K562 (cell line): ENCODE measurements around the gene STK4. TPM values are rescaled to one million over a fixed set of nuclear protein-coding genes. Genes with fewer than 3 reads are reported as not detected.

Source experiments
- ATAC-seq: fragments of 200-7000 bp; cut with Tn5 transposase; 3 replicates; pipeline ENCODE4 v1.9.1; 2020; ENCODE audit warnings: moderate library complexity
- BruUV-seq: library from RNA; stranded (reverse); fragments of 400-500 nt; replicated peaks from 2 replicates; lab custom pipeline; 2021; lab: Mats Ljungman, UMichigan
- CTCF ChIA-PET: fragments of 300-600 bp; formaldehyde crosslinking; extraction: SDS; loops from one replicate; lab custom pipeline; 2021; ENCODE audit warnings: low intra/inter-chr PET ratio; lab: Yijun Ruan, JAX
- POLR2A ChIA-PET: fragments of 300-600, 350-650 bp; sonication (Branson Sonifier 250); formaldehyde crosslinking; extraction: SDS; loops from one replicate; lab custom pipeline; 2021; ENCODE audit warnings: antibody characterized with exemption, inconsistent platforms; lab: Yijun Ruan, JAX
- DNase-seq, 4 experiments: peaks; one replicate each; pipeline versions ENCODE4 v3.0.0 to v3.0.0-alpha.2; 2011 to 2018; ENCODE audit warnings: low spot score in 3 of 4, mixed read lengths in 3 of 4; ENCODE audit errors: extremely low read depth in 1 of 4
- FAIRE-seq: peaks from 2 replicates; lab custom pipeline; 2011; peaks lifted over from hg19 to GRCh38; lab: Jason Lieb, UNC
- H2AFZ ChIP-seq: 2 replicates; pipeline ENCODE4 v1.6.0; 2011; ENCODE audit warnings: low read depth, low read length, control low read depth, inconsistent platforms
- H3K27ac ChIP-seq: fragments of 200-600 bp; 3 replicates; pipeline ENCODE4 v1.8.0; 2011; ENCODE audit warnings: low read depth, mild to moderate bottlenecking, control low read depth, inconsistent platforms, low read length, moderate library complexity, mixed read lengths; ENCODE audit errors: extremely low read depth
- H3K27me3 ChIP-seq, 2 experiments: fragments of 300-600 bp in 1 of 2; 2 replicates in 1 of 2; 3 replicates in 1 of 2; pipeline versions ENCODE4 v1.6.0 to v1.8.0; 2011; ENCODE audit warnings: inconsistent platforms in 2 of 2, low read length in 2 of 2, mild to moderate bottlenecking in 1 of 2, mixed read lengths in 1 of 2, moderate library complexity in 1 of 2; ENCODE audit not compliant: control insufficient read depth in 2 of 2, insufficient read depth in 2 of 2
- H3K36me3 ChIP-seq: fragments of 300-600 bp; 3 replicates; pipeline ENCODE4 v1.8.0; 2011; ENCODE audit warnings: mild to moderate bottlenecking, low read length, inconsistent platforms; ENCODE audit not compliant: control insufficient read depth, insufficient read depth
- H3K4me1 ChIP-seq, 2 experiments: fragments of 200-600 bp in 1 of 2; replicated peaks in 1 of 2; 2 replicates in 1 of 2; 3 replicates in 1 of 2; pipeline versions ENCODE4 v1.5.1 to v1.8.0; 2011; ENCODE audit warnings: inconsistent platforms in 2 of 2, low read length in 2 of 2, mild to moderate bottlenecking in 1 of 2, mixed read lengths in 1 of 2, moderate library complexity in 1 of 2; ENCODE audit not compliant: control insufficient read depth in 2 of 2, insufficient read depth in 2 of 2
- H3K4me2 ChIP-seq: 2 replicates; pipeline ENCODE4 v1.6.1; 2011; ENCODE audit warnings: low read length, control low read depth, inconsistent platforms, mixed read lengths; ENCODE audit not compliant: insufficient read depth
- H3K4me3 ChIP-seq: fragments of 200-600 bp; sonication (generic), shearing (Covaris generic); 2 replicates; pipeline ENCODE4 v1.5.1; 2016; ENCODE audit warnings: control low read depth, inconsistent platforms
- H3K79me2 ChIP-seq: fragments of 200-600 bp; 3 replicates; pipeline ENCODE4 v1.8.0; 2011; ENCODE audit warnings: low read length, inconsistent platforms; ENCODE audit not compliant: control insufficient read depth, insufficient read depth
- H3K9ac ChIP-seq, 2 experiments: 2 replicates each; pipeline versions ENCODE4 v1.6.0 to v1.6.1; 2011; ENCODE audit warnings: low read depth in 2 of 2, low read length in 2 of 2, control low read depth in 1 of 2, inconsistent platforms in 1 of 2, mild to moderate bottlenecking in 1 of 2, mixed read lengths in 1 of 2; ENCODE audit not compliant: insufficient read depth in 1 of 2
- H3K9me1 ChIP-seq: one replicate; pipeline ENCODE4 v1.6.0; 2011; ENCODE audit warnings: inconsistent platforms, mild to moderate bottlenecking, low read length, moderate library complexity; ENCODE audit not compliant: control insufficient read depth, insufficient read depth
- H3K9me3 ChIP-seq: replicated peaks from 2 replicates; pipeline ENCODE4 v1.5.1; 2011; ENCODE audit warnings: low read depth, low read length, inconsistent platforms; ENCODE audit not compliant: control insufficient read depth, insufficient read depth
- H4K20me1 ChIP-seq: replicated peaks from 2 replicates; pipeline ENCODE4 v1.6.1; 2011; ENCODE audit warnings: low read length, inconsistent platforms, mixed read lengths; ENCODE audit not compliant: control insufficient read depth, insufficient read depth
- ATF7 ChIP-seq: fragments of 450-650 bp; IDR thresholded peaks from 2 replicates; pipeline ENCODE4 v1.7.1; 2014; ENCODE audit warnings: mild to moderate bottlenecking, moderate library complexity
- BDP1 ChIP-seq: IDR thresholded peaks from 3 replicates; pipeline ENCODE4 v1.6.1; 2011; ENCODE audit not compliant: insufficient read length, insufficient read depth
- GATAD2A ChIP-seq: fragments of 450-650 bp; IDR thresholded peaks from 2 replicates; pipeline ENCODE4 v1.6.1; 2017
- GTF3C2 ChIP-seq: IDR thresholded peaks from 3 replicates; pipeline ENCODE4 v1.6.1; 2011; ENCODE audit warnings: borderline replicate concordance, mild to moderate bottlenecking, moderate library complexity; ENCODE audit not compliant: insufficient read length; ENCODE audit errors: extremely low read depth
- KHSRP ChIP-seq: fragments of 450-650 bp; IDR thresholded peaks from 2 replicates; pipeline ENCODE4 v1.6.1; 2017
- NFE2L1 ChIP-seq: fragments of 450-650 bp; IDR thresholded peaks from 2 replicates; pipeline ENCODE4 v1.6.1; 2016; ENCODE audit warnings: missing genetic modification characterization, low read depth, mild to moderate bottlenecking, missing compliant biosample characterization, moderate library complexity, borderline replicate concordance
- NFRKB ChIP-seq: fragments of 450-650 bp; IDR thresholded peaks from 2 replicates; pipeline ENCODE4 v1.6.1; 2016; ENCODE audit warnings: low read depth
- NR2C2 ChIP-seq, 2 experiments: fragments of 200-800 bp in 1 of 2; sonication (Bioruptor generic) in 1 of 2; sonication (generic) in 1 of 2; formaldehyde crosslinking in 1 of 2; IDR thresholded peaks; 2 replicates each; pipeline versions ENCODE4 v1.6.1 to v1.8.0; 2016 to 2022; ENCODE audit warnings: mild to moderate bottlenecking in 1 of 2, missing compliant biosample characterization in 1 of 2, missing genetic modification characterization in 1 of 2, missing genetic modification reagents in 1 of 2
- RBFOX2 ChIP-seq: fragments of 200-400 bp; formaldehyde crosslinking; IDR thresholded peaks from 2 replicates; pipeline ENCODE4 v1.6.1; 2017; ENCODE audit warnings: low read depth, mild to moderate bottlenecking, low read length, moderate library complexity
- RHOXF2B ChIP-seq: fragments of 250-450 bp; sonication (Bioruptor Pico); conservative IDR thresholded peaks from 2 replicates; pipeline ENCODE4 v1.5.1; 2021
- TCF15 ChIP-seq: fragments of 250-450 bp; sonication (Bioruptor Pico); IDR thresholded peaks from 2 replicates; pipeline ENCODE4 v1.8.0; 2022; ENCODE audit warnings: moderate library complexity, mild to moderate bottlenecking, inconsistent platforms
- ZNF12 ChIP-seq: sonication (generic); formaldehyde crosslinking; IDR thresholded peaks from 2 replicates; pipeline ENCODE4 v1.4.0; 2020; ENCODE audit warnings: mild to moderate bottlenecking, missing genetic modification reagents
- ZNF124 ChIP-seq: sonication (generic); formaldehyde crosslinking; IDR thresholded peaks from 2 replicates; pipeline ENCODE4 v1.8.1; 2022; ENCODE audit warnings: missing genetic modification reagents
- ZNF431 ChIP-seq: sonication (generic); formaldehyde crosslinking; IDR thresholded peaks from 2 replicates; pipeline ENCODE4 v1.8.0; 2022; ENCODE audit warnings: mild to moderate bottlenecking, missing genetic modification reagents
- WGBS: fragments of 100-300 bp; shearing (Covaris generic); methylation state at CpG from one replicate; pipeline ENCODE4 v1.1.6; 2016; ENCODE audit warnings: low coverage, mixed read lengths; ENCODE audit not compliant: insufficient coverage; ENCODE audit errors: missing lambda C conversion rate; 5-methylcytosine and 5-hydroxymethylcytosine counted together
- in situ Hi-C: fragments of 300-500 bp; cut with MboI; formaldehyde crosslinking; loops from 4 replicates; pipeline ENCODE4 v1.15.0; 2018; ENCODE audit warnings: inconsistent platforms, mixed read lengths
- intact Hi-C: fragments of 100-400 bp; cut with micrococcal nuclease; formaldehyde crosslinking; loops from 2 replicates; pipeline ENCODE4 v1.14.2; 2022
- polyA plus RNA-seq, 8 experiments: library from polyadenylated mRNA; depleted of rRNA in 4 of 8; stranded (reverse) in 5 of 8; unstranded in 3 of 8; fragments of >200 nt; fragmentation: Nextera tagmentation in 2 of 8; fragmentation: Illumina TruSeq in 1 of 8; extraction: Ambion mirVana in 2 of 8; extraction: Trizol in 1 of 8; gene quantifications; 2 replicates each; pipeline versions ENCODE4 v1.2.1 to v1.2.3, GENCODE V29; 2011 to 2014; ENCODE audit warnings: inconsistent platforms in 1 of 8, missing spikeins in 1 of 8
- total RNA-seq, 7 experiments: library from RNA; depleted of rRNA in 6 of 7; stranded (reverse); fragments of >200 nt in 6 of 7; fragmentation: Illumina TruSeq in 2 of 7; extraction: Trizol in 2 of 7; gene quantifications; 2 replicates each; pipeline versions ENCODE4 v1.2.1 to v1.2.3, GENCODE V29; 2011 to 2021; ENCODE audit warnings: low replicate concordance in 1 of 7

STK4 gene
- total and polyA plus RNA-seq, 9 of the 15 experiments (the other 6 are each of a cell fraction or from before 2014, with no cell fraction given): 11.9 to 30.6 (median 22.2) TPM

- TF ChIP-seq GTF3C2: no peak
- no peak for TF ChIP-seq RBFOX2
- TF ChIP-seq ZNF124 (CRISPR knock-in tag): no peak
- no peak for TF ChIP-seq TCF15 (CRISPR knock-in tag)
These were observed 120.9 kb downstream of the STK4 start (continued) for GRCh38 chr20:45087097-45087790.

GRCh38 chr20:45087814-45088213 is 121.5 kb downstream of the STK4 start:
- no peak for FAIRE-seq
- H3K9me1 ChIP-seq: no peaks in the 10 kb centered on the region
- H3K4me3 ChIP-seq: no peak overlapping the region
- ChIA-PET POLR2A (interaction anchor here (1.4 kb wide), 1 partner anchor 10 kb away, joined by 3 read pairs; no protein-coding TSS in a partner anchor), CTCF (no interaction called here)
- TF ChIP-seq ZNF12 (no peak), BDP1 (no peak), ZNF431 (CRISPR knock-in tag) (no peak), ATF7 (no peak), NR2C2 (CRISPR knock-in tag; IDR thresholded peaks at IDR 0.05) (no peak), NR2C2 (tag; IDR thresholded peaks at IDR 0.05) (no peak), GTF3C2 (no peak), KHSRP (no peak), NFE2L1 (tag) (no peak), NFRKB (no peak), GATAD2A (no peak), RHOXF2B (CRISPR knock-in tag) (no peak)
- no peaks in the 10 kb centered on the region for H4K20me1 ChIP-seq
- intact Hi-C loops: no loop called here
- 46% methylated on average over 1 of the region's 1 CpG for WGBS
- no peaks in the 10 kb centered on the region for H3K79me2 ChIP-seq
- no peak for ATAC-seq
- no peak overlapping the region for H3K27ac ChIP-seq
- in situ Hi-C loops: no loop called here
- H3K4me1 ChIP-seq: no peaks in the 10 kb centered on the region
- no peak overlapping the region for H3K4me2 ChIP-seq
- H3K27me3 ChIP-seq: no peaks in the 10 kb centered on the region
- no peak for DNase-seq
- H2AFZ ChIP-seq: no peak overlapping the region
- H3K9ac ChIP-seq: no peak overlapping the region
- no peaks in the 10 kb centered on the region for H3K36me3 ChIP-seq
- no peaks in the 10 kb centered on the region for H3K9me3 ChIP-seq
- no TSS peak for BruUV-seq
